HepG2 (cell line): ENCODE data around the gene NOTCH4.

Source experiments
- CTCF ChIP-seq: sonication (generic); formaldehyde crosslinking; IDR thresholded peaks from 2 replicates; pipeline ENCODE4 v1.5.0; 2020; ENCODE audit warnings: mild to moderate bottlenecking, missing genetic modification reagents, moderate library complexity
- HDAC6 ChIP-seq: fragments of 200-600 bp; sonication (generic); IDR thresholded peaks from 2 replicates; pipeline ENCODE4 v1.7.0; 2017; ENCODE audit warnings: mild to moderate bottlenecking, antibody characterized with exemption, low read length, low read depth
- SUZ12 ChIP-seq: fragments of 150-350 bp; IDR thresholded peaks from 2 replicates; pipeline ENCODE4 v1.6.1; 2014; ENCODE audit warnings: low read depth, low read length

GRCh38 chr6:32174416-32174815, 49.5 kb downstream of the NOTCH4 start:
- TF ChIP-seq SUZ12 (no peak), CTCF (CRISPR knock-in tag) (no peak), HDAC6 (no peak)
